Upper lobe of right lung (tissue), 1 donor: ENCODE results near the gene ITGA1. TPM values are rescaled to one million over a fixed set of nuclear protein-coding genes. Genes with fewer than 3 reads are reported as not detected.

ENCODE experiments used
- ATAC-seq: fragments of 200-7000 bp; cut with Tn5 transposase; one replicate; pipeline ENCODE4 v1.9.1; 2020; ENCODE audit warnings: mild to moderate bottlenecking, moderate library complexity
- DNase-seq: peaks from one replicate; pipeline ENCODE4 v3.0.0-alpha.2; 2020
- H3K27ac ChIP-seq: fragments of 200-600 bp; one replicate; pipeline ENCODE4 v1.8.0; 2022
- H3K27me3 ChIP-seq: fragments of 200-600 bp; one replicate; pipeline ENCODE4 v1.8.0; 2022; ENCODE audit warnings: mild to moderate bottlenecking
- H3K36me3 ChIP-seq: fragments of 200-600 bp; one replicate; pipeline ENCODE4 v1.8.0; 2022
- H3K4me1 ChIP-seq: fragments of 200-600 bp; one replicate; pipeline ENCODE4 v1.8.0; 2022
- H3K4me3 ChIP-seq: fragments of 200-600 bp; one replicate; pipeline ENCODE4 v1.8.0; 2022; ENCODE audit warnings: mild to moderate bottlenecking
- H3K9me3 ChIP-seq: fragments of 200-600 bp; one replicate; pipeline ENCODE4 v1.8.0; 2022
- intact Hi-C: fragments of 100-400 bp; cut with DNase I; formaldehyde crosslinking; loops from one replicate; pipeline ENCODE4 v1.11.0; 2022
- total RNA-seq: library from RNA; stranded (reverse); fragmentation: NEBNext Ultra II Directional; extraction: Animal tissue kit (Norgen Biotek cat#: 25700); gene quantifications from one replicate; pipeline ENCODE4 v1.2.1, GENCODE V29; 2021
- TF ChIP-seq, protein P1 (sequence below): fragments of 200-600 bp; IDR thresholded peaks from one replicate; pipeline ENCODE4 v1.8.0; 2022; ENCODE audit warnings: antibody characterized with exemption
- donor health status: DM: no; HTN: yes; CAD: no; lungs with severe emphysema.

ITGA1 gene
- total RNA-seq, 1 donor from 2014 or later, result 94.8 TPM

DNA sequence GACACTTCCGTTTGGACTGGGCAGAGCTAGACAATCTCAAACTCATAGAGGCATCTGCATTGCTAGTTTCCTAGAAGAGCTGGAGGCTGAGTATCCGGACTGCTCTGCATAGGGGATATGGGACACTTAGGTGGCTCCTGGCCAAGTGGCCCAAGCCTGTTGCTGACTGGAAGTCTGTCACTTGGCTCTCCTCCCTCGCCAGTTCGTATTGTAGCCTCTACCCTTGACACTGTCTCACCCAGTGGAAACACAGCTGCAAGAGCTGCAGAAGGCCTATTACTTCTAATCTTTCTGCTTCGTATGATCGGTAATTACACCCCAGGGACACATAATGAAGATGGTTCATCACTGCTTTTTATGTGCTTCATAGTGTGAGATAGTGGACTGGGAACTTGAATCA, 34.7 kb downstream of the ITGA1 start:
- no peak overlapping the region for H3K27ac ChIP-seq
- intact Hi-C loops, result no loop called here
- H3K9me3 ChIP-seq, result peaks cover under 1% of the 10 kb centered on the region
- H3K4me1 ChIP-seq, result peaks cover 9% of the 10 kb centered on the region
- ATAC-seq (peak; percentile 58), DNase-seq (peak; percentile 57)
- H3K27me3 ChIP-seq, result no peaks in the 10 kb centered on the region
- TF ChIP-seq, protein P1, sequence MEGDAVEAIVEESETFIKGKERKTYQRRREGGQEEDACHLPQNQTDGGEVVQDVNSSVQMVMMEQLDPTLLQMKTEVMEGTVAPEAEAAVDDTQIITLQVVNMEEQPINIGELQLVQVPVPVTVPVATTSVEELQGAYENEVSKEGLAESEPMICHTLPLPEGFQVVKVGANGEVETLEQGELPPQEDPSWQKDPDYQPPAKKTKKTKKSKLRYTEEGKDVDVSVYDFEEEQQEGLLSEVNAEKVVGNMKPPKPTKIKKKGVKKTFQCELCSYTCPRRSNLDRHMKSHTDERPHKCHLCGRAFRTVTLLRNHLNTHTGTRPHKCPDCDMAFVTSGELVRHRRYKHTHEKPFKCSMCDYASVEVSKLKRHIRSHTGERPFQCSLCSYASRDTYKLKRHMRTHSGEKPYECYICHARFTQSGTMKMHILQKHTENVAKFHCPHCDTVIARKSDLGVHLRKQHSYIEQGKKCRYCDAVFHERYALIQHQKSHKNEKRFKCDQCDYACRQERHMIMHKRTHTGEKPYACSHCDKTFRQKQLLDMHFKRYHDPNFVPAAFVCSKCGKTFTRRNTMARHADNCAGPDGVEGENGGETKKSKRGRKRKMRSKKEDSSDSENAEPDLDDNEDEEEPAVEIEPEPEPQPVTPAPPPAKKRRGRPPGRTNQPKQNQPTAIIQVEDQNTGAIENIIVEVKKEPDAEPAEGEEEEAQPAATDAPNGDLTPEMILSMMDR, result no peak
- no peaks in the 10 kb centered on the region for H3K36me3 ChIP-seq
- no peak overlapping the region for H3K4me3 ChIP-seq

DNA sequence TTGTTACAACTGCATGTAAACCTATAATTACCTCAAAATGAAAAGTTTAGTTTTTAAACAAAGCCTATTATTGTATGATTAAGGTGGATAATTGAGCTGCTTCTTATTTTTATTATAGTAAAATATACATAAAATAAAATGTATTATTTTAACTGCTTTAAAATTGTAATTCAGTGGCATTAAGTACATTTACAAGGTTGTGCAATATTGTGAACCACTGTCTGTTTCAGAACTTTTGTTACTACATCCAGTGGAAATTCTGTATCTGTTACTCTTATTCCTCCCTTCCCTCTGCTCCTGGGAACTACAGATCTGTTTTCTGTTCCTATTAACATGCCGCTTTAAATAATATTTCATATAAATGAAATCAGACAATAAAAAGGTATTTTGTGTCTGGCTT, 37.1 kb downstream of the ITGA1 start:
- intact Hi-C loops, result no loop called here
- TF ChIP-seq, protein P1, result no peak
- H3K4me1 ChIP-seq, result peaks cover 9% of the 10 kb centered on the region

DNA sequence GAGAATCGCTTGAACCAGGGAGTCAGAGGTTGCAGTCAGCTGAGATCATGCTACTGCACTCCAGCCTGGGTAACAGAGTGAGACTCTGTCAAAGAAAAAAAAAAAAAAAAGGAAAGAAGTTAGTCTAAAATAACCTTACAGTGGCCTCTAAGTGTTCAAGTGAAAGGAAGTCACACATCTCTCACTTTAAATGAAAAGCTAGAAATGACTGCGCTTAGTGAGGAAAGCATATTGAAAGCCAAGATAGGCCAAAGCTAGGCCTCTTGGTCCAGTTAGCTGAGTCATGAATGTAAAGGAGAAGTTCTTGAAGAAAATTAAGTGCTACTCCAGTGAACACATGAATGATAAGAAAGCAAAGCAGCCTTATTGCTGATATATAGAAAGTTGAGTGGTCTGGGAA, 38.1 kb downstream of the ITGA1 start:
- no peaks in the 10 kb centered on the region for H3K27me3 ChIP-seq
- intact Hi-C loops, result no loop called here
- H3K9me3 ChIP-seq, result peaks cover 3% of the 10 kb centered on the region
- no peak for ATAC-seq
- H3K36me3 ChIP-seq, result no peaks in the 10 kb centered on the region
- H3K4me1 ChIP-seq, result peaks cover 9% of the 10 kb centered on the region
- no peak overlapping the region for H3K4me3 ChIP-seq
- no peak for DNase-seq
- H3K27ac ChIP-seq, result no peak overlapping the region
- TF ChIP-seq, protein P1, result no peak

More for the DNA sequence above, 37.1 kb downstream of the ITGA1 start:
- no peak for DNase-seq
- Histone ChIP-seq H3K36me3 (no peaks in the 10 kb centered on the region), H3K27me3 (no peaks in the 10 kb centered on the region), H3K27ac (no peak overlapping the region), H3K9me3 (peaks cover 3% of the 10 kb centered on the region), H3K4me3 (no peak overlapping the region)
- ATAC-seq, result no peak

DNA sequence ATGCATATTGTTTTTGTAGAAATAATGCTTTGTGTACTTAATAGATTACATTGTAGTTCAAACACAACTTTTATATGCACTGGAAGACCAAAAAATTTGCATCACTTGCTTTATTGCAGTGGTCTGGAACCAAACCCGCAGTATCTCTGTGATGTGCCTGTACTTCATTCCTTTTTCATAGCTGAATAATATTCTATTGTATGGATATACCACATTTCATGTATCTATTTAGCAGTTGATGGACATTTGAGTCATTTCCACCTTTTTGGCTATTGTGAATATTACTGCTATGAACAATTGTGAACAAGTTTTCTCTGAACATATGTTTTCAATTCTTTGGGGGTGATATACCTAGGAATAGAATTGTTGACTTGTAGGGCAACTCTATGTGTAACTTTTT, 40.1 kb downstream of the ITGA1 start:
- no peak overlapping the region for H3K4me3 ChIP-seq
- TF ChIP-seq, protein P1, result no peak
- ATAC-seq (no peak), DNase-seq (no peak)
- peaks cover 3% of the 10 kb centered on the region for H3K9me3 ChIP-seq
- H3K4me1 ChIP-seq, result peaks cover under 1% of the 10 kb centered on the region
- intact Hi-C loops, result no loop called here
- no peaks in the 10 kb centered on the region for H3K36me3 ChIP-seq
- H3K27me3 ChIP-seq, result no peaks in the 10 kb centered on the region
- no peak overlapping the region for H3K27ac ChIP-seq

DNA sequence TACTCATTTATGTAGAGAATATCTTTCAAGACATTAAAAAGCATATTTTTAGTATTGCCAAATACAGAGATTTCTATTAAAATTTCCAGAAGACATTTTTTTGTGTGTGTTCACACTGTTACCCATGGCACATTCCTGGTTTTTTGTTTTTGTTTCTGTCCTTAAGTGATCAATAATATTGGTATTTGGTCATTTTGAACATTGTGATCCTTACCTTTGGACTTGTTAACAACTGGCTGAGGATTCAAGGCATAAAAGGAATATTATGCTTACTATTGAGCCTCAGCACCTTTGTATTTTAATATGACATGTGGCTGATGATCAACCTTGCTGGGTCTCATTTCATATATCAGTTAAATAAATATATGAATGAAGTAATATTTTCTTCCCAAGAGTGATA, 41.9 kb downstream of the ITGA1 start:
- Histone ChIP-seq H3K36me3 (no peaks in the 10 kb centered on the region), H3K4me3 (no peak overlapping the region), H3K4me1 (no peaks in the 10 kb centered on the region), H3K9me3 (peaks cover 3% of the 10 kb centered on the region), H3K27ac (no peak overlapping the region), H3K27me3 (no peaks in the 10 kb centered on the region)
- ATAC-seq (no peak), DNase-seq (no peak)
- intact Hi-C loops, result no loop called here
- TF ChIP-seq, protein P1, result no peak

DNA sequence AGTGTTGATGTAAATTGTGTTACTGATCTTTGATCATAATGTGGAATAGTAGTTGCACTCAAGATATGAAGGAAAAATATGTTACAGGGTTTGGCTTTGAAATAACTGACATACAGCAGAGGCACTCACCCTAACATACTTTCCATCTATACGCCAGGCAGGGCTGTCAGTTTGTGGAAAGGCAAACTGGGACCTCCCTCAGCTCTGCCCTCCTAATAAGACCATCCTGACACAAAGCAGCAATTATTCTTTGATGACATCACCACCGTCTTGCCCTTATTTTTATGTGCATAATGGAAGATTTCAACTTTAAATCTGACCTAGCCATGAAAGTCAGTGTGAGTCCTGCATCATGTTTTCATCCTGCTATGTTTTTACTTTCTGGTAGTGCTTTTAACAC, 42.9 kb downstream of the ITGA1 start:
- peaks cover 3% of the 10 kb centered on the region for H3K9me3 ChIP-seq
- no peaks in the 10 kb centered on the region for H3K27me3 ChIP-seq
- H3K4me1 ChIP-seq, result no peaks in the 10 kb centered on the region
- intact Hi-C loops, result no loop called here
- no peak overlapping the region for H3K27ac ChIP-seq
- no peaks in the 10 kb centered on the region for H3K36me3 ChIP-seq
- ATAC-seq (no peak), DNase-seq (no peak)
- no peak overlapping the region for H3K4me3 ChIP-seq
- TF ChIP-seq, protein P1, result no peak
